MCF 10A (cell line): ENCODE results near the gene WWTR1. TPM values are rescaled to one million over a fixed set of nuclear protein-coding genes. Genes with fewer than 3 reads are reported as not detected.
A peak's percentile ranks its signal among the peaks of the same experiment; 100 is the strongest.

Experiments
- BruUV-seq: library from RNA; stranded (reverse); fragments of 400-500 nt; replicated peaks from 2 replicates; lab custom pipeline; 2021; lab: Mats Ljungman, UMichigan
- CTCF ChIA-PET: fragments of 300-600 bp; sonication (Branson Sonifier 250); formaldehyde crosslinking; extraction: SDS; loops from one replicate; lab custom pipeline; 2021; ENCODE audit warnings: antibody characterized with exemption, inconsistent platforms; lab: Yijun Ruan, JAX
- POLR2A ChIA-PET: fragments of 300-600, 350-650 bp; sonication (Branson Sonifier 250); formaldehyde crosslinking; extraction: SDS; loops from one replicate; lab custom pipeline; 2020; ENCODE audit warnings: antibody characterized with exemption, inconsistent platforms; lab: Yijun Ruan, JAX
- DNase-seq: peaks from one replicate; pipeline ENCODE4 v3.0.0-alpha.2; 2018; ENCODE audit not compliant: unreplicated experiment
- H3K27ac Mint-ChIP-seq: one replicate; pipeline ENCODE4 v1.8.0; 2022; ENCODE audit warnings: mild to moderate bottlenecking, low read depth, mixed read lengths; ENCODE audit not compliant: unreplicated experiment
- H3K27me3 Mint-ChIP-seq: one replicate; pipeline ENCODE4 v1.8.0; 2022; ENCODE audit warnings: mixed read lengths; ENCODE audit not compliant: insufficient read depth, unreplicated experiment
- H3K36me3 Mint-ChIP-seq: one replicate; pipeline ENCODE4 v1.8.0; 2022; ENCODE audit warnings: mild to moderate bottlenecking, moderate library complexity, mixed read lengths; ENCODE audit not compliant: insufficient read depth, unreplicated experiment
- H3K4me1 Mint-ChIP-seq: one replicate; pipeline ENCODE4 v1.8.0; 2022; ENCODE audit warnings: mixed read lengths; ENCODE audit not compliant: insufficient read depth, unreplicated experiment
- H3K4me3 Mint-ChIP-seq: one replicate; pipeline ENCODE4 v1.8.0; 2022; ENCODE audit warnings: mild to moderate bottlenecking, moderate library complexity, mixed read lengths; ENCODE audit not compliant: unreplicated experiment
- H3K9me3 Mint-ChIP-seq: one replicate; pipeline ENCODE4 v1.8.0; 2022; ENCODE audit warnings: mixed read lengths; ENCODE audit not compliant: unreplicated experiment
- CTCF ChIP-seq: fragments of 200-600 bp; IDR thresholded peaks from one replicate; pipeline ENCODE4 v1.8.0; 2022; ENCODE audit warnings: antibody characterized with exemption, mild to moderate bottlenecking; ENCODE audit not compliant: unreplicated experiment
- intact Hi-C: fragments of 100-400 bp; cut with micrococcal nuclease; formaldehyde crosslinking; loops from 2 replicates; pipeline ENCODE4 v1.14.1; 2022
- total RNA-seq: library from RNA; stranded (reverse); gene quantifications from 2 replicates; pipeline ENCODE4 v1.2.3, GENCODE V29; 2022

Gene WWTR1
- total RNA-seq, 1 experiment from 2014 or later: 52.9 TPM

DNA sequence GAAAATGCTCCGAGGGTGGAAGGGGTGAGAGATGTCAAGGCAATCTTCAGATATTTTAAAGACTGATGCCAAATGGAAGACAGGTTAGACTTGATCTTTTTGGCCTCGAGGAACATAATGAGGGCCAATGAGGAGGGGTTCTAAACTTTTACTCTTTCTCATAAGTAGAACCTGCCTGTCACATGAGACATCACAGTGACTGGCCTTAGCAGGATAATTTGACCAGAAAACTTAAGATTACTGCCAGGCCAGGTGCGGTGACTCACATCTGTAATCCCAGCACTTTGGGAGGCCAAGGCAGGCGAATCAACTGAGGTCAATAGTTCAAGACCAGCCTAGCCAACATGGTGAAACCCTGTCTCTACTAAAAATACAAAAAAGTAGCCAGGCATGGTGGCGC lies 171.1 kb downstream of the WWTR1 start:
- Mint-ChIP-seq H3K4me1 (no peaks in the 10 kb centered on the region), H3K9me3 (no peaks in the 10 kb centered on the region), H3K27me3 (peaks cover 8% of the 10 kb centered on the region), H3K27ac (no peak overlapping the region), H3K36me3 (no peaks in the 10 kb centered on the region), H3K4me3 (no peak overlapping the region)
- TF ChIP-seq CTCF: no peak
- no TSS peak for BruUV-seq
- CTCF ChIA-PET: interaction anchor here (0.6 to 1.8 kb wide), 5 partner anchors 8 to 527 kb away, joined by 3 to 10 read pairs (median 7); no protein-coding TSS in a partner anchor
- POLR2A ChIA-PET: interaction anchor here (1.6 kb wide), 1 partner anchor 13 kb away, joined by 6 read pairs; the partner anchor contains the start of gene TM4SF4
- intact Hi-C loops: no loop called here
- DNase-seq: no peak

DNA sequence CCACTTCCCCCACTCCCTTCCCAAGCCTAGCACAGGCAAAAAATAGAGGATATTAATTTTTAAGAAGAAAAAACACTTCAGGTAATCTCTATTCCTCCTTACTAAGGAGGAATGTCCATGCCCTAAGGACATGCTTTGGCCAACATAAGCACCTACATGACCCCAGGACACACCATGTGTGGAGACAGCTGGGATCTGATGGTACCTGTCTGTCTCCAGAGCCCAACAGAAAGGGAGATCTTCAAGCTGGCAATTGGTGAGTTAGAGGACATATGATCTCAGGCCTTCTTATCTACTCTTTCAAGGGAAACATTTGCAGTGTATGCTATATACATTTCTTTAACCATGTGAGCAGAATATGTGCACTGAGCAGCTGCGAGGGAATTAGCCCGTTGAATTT lies 176.3 kb downstream of the WWTR1 start:
- Mint-ChIP-seq H3K4me3 (no peak overlapping the region), H3K36me3 (no peaks in the 10 kb centered on the region), H3K9me3 (no peaks in the 10 kb centered on the region), H3K27me3 (no peaks in the 10 kb centered on the region), H3K4me1 (no peaks in the 10 kb centered on the region), H3K27ac (no peak overlapping the region)
- no TSS peak for BruUV-seq
- DNase-seq: no peak
- ChIA-PET CTCF (interaction anchor here (0.7 to 10.0 kb wide), 14 partner anchors 12 to 526 kb away, joined by 3 to 155 read pairs (median 4); partner anchors contain the start of gene WWTR1), POLR2A (no interaction called here)
- intact Hi-C loops: loop anchor here (2.0 to 5.0 kb wide), 2 partner anchors 359 to 527 kb away; no protein-coding TSS in a partner anchor
- no peak for TF ChIP-seq CTCF

- Mint-ChIP-seq H3K36me3 (no peaks in the 10 kb centered on the region), H3K4me3 (no peak overlapping the region), H3K9me3 (no peaks in the 10 kb centered on the region), H3K27ac (no peak overlapping the region), H3K4me1 (no peaks in the 10 kb centered on the region), H3K27me3 (no peaks in the 10 kb centered on the region)
- BruUV-seq: no TSS peak
- TF ChIP-seq CTCF: no peak
- POLR2A ChIA-PET: interaction anchor here (0.8 kb wide), 1 partner anchor 79 kb away, joined by 3 read pairs; no protein-coding TSS in a partner anchor
- CTCF ChIA-PET: interaction anchor here (0.6 to 10.0 kb wide), 25 partner anchors 9 to 526 kb away, joined by 3 to 155 read pairs (median 5); partner anchors contain the start of gene WWTR1
- intact Hi-C loops: loop anchor here (2.0 to 5.0 kb wide), 2 partner anchors 359 to 526 kb away; no protein-coding TSS in a partner anchor
- DNase-seq: no peak
Measured at GRCh38 chr3:149481056-149481455, 176.8 kb downstream of the WWTR1 start.

GRCh38 chr3:149480326-149481017 lies 177.4 kb downstream of the WWTR1 start:
- peak; percentile 88 for DNase-seq

More at GRCh38 chr3:149480326-149481017, 177.4 kb downstream of the WWTR1 start:
- H3K36me3 Mint-ChIP-seq: no peaks in the 10 kb centered on the region
- intact Hi-C loops: loop anchor here (1.0 to 5.0 kb wide), 5 partner anchors 87 to 526 kb away; no protein-coding TSS in a partner anchor
- no peaks in the 10 kb centered on the region for H3K9me3 Mint-ChIP-seq
- H3K4me1 Mint-ChIP-seq: no peaks in the 10 kb centered on the region
- ChIA-PET CTCF (interaction anchor here (0.6 to 10.0 kb wide), 39 partner anchors 10 to 525 kb away, joined by 3 to 155 read pairs (median 5); partner anchors contain the start of genes TM4SF18 and WWTR1), POLR2A (interaction anchor here (0.6 to 1.2 kb wide), 3 partner anchors 79 to 489 kb away, joined by 3 read pairs; no protein-coding TSS in a partner anchor)
- H3K4me3 Mint-ChIP-seq: no peak overlapping the region
- no peaks in the 10 kb centered on the region for H3K27me3 Mint-ChIP-seq
- no TSS peak for BruUV-seq
- TF ChIP-seq CTCF: peak; percentile 88
- no peak overlapping the region for H3K27ac Mint-ChIP-seq
